RWPE1 (cell line): ENCODE measurements around the gene ADAM12.

ENCODE experiments used
- CTCF ChIA-PET: fragments of 350-600 bp; sonication (Branson Sonifier 250); formaldehyde crosslinking; extraction: SDS; loops from one replicate; lab custom pipeline; 2021; lab: Yijun Ruan, JAX
- POLR2A ChIA-PET: fragments of 400-600 bp; formaldehyde crosslinking; extraction: SDS; loops from one replicate; lab custom pipeline; 2020; ENCODE audit warnings: antibody characterized with exemption; ENCODE audit not compliant: low non-redundant PET; lab: Yijun Ruan, JAX
- DNase-seq: peaks from one replicate; pipeline ENCODE4 v3.0.0; 2012; ENCODE audit warnings: low spot score
- H3K27ac ChIP-seq: fragments of 450-650 bp; 2 replicates; pipeline ENCODE4 v1.5.1; 2017
- TF ChIP-seq, protein P1 (sequence below): fragments of 450-650 bp; conservative IDR thresholded peaks from 2 replicates; pipeline ENCODE4 v1.5.1; 2017; ENCODE audit warnings: low read depth, mild to moderate bottlenecking

The ADAM12 gene

DNA sequence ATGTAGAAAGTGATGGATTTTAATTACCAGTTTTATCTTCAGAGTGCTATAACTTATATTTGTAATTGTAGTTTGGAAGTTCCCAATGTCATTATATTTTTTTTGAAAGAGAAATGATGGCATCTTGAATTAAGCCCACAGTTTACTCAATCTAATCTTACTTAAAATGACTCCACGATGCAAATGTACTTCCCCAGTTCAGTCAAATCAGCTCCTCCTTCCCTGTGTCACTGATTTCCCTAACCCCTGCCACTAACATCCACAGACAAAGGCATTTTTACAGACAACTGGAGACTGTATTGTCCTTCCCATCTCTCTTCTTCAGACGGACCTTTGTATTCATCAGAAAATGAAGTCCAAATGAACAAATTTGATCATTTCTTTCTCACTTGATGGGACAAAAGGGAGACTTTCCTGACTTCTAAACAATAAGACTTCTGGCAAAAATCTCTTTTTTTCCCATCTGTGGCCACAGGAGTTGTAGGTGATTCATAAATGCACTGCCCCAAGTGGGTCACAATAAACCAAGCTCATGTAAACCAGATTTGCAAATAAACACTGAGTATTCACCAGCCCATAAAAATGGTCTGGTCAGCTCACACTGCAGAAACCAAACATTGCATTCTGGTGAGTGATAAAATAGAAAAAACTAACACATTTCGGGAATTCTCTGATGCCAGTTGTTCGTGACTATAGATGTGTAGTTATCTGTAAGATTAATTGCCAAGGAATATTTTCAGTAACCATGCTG lies 329.0 kb downstream of the ADAM12 start:
- ChIA-PET CTCF (no interaction called here), POLR2A (no interaction called here)
- DNase-seq = no peak
- TF ChIP-seq, protein P1, sequence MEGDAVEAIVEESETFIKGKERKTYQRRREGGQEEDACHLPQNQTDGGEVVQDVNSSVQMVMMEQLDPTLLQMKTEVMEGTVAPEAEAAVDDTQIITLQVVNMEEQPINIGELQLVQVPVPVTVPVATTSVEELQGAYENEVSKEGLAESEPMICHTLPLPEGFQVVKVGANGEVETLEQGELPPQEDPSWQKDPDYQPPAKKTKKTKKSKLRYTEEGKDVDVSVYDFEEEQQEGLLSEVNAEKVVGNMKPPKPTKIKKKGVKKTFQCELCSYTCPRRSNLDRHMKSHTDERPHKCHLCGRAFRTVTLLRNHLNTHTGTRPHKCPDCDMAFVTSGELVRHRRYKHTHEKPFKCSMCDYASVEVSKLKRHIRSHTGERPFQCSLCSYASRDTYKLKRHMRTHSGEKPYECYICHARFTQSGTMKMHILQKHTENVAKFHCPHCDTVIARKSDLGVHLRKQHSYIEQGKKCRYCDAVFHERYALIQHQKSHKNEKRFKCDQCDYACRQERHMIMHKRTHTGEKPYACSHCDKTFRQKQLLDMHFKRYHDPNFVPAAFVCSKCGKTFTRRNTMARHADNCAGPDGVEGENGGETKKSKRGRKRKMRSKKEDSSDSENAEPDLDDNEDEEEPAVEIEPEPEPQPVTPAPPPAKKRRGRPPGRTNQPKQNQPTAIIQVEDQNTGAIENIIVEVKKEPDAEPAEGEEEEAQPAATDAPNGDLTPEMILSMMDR = no peak
- no peak overlapping the region for H3K27ac ChIP-seq

DNA sequence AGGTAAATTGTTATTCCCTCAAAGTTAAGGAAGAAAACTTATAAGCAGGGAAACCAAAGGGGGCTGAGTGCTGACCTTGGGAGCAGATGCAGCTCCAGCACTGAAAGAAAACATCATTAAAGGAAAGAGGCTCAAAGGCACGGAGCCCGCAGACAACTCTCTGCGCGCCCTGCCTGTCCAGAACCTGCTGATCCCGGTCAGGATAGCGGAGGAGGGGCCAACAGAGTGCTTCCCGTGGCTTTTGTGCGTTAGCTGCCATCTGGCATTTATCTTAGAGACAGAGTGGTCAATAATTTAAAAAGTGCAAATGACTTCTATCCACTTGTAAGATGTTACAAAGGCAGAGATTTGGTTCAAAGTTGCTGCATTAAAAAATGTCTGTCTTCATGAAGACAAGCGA lies 329.8 kb downstream of the ADAM12 start:
- CTCF ChIA-PET = no interaction called here
- TF ChIP-seq, protein P1 = no peak
- POLR2A ChIA-PET = no interaction called here
- no peak overlapping the region for H3K27ac ChIP-seq
- no peak for DNase-seq

DNA sequence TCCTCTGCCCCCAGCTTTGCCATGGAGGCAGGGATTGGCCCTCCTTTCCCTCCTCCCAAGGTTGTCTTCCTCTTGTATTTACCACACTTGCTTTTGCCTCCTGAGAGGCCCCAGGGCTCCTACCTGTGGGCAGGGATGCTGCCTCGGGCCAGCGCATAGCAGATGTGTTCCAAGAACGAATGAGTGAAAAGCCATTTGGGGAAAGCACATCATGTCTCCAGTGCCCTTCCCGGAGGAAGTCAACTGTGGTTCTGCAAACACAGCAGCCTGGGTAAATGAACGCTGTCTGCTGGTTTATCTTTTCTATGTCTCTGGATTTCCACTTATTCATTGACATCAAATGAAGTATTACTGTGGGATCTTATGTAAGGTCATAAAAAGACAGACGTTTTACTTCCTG lies 330.2 kb downstream of the ADAM12 start:
- POLR2A ChIA-PET = no interaction called here
- H3K27ac ChIP-seq = no peak overlapping the region
- TF ChIP-seq, protein P1 = no peak
- DNase-seq = no peak
- CTCF ChIA-PET = interaction anchor here (0.6 kb wide), 1 partner anchor 252 kb away, joined by 4 read pairs; no protein-coding TSS in a partner anchor

DNA sequence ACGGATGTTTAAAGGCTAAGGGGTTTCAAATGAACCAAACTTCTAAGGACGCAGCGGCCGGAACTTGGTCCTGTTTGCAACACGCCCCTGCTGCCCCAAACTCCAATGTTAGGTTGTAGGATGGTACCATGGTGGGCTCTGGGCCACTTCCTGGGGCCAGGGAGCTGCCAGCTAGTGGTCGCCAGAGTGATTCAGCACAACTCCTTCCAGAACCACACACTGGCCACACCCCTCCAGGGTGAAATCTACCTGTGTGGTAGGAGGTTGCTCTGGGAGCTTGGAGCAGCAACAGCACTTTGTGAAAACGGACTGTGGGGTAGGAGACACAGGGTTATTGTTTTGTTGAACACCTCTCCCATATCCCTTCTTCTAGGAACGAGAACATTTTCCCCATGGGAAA lies 330.8 kb downstream of the ADAM12 start:
- TF ChIP-seq, protein P1 = no peak
- H3K27ac ChIP-seq = no peak overlapping the region
- ChIA-PET POLR2A (no interaction called here), CTCF (interaction anchor here (0.6 kb wide), 1 partner anchor 251 kb away, joined by 4 read pairs; no protein-coding TSS in a partner anchor)
- no peak for DNase-seq

DNA sequence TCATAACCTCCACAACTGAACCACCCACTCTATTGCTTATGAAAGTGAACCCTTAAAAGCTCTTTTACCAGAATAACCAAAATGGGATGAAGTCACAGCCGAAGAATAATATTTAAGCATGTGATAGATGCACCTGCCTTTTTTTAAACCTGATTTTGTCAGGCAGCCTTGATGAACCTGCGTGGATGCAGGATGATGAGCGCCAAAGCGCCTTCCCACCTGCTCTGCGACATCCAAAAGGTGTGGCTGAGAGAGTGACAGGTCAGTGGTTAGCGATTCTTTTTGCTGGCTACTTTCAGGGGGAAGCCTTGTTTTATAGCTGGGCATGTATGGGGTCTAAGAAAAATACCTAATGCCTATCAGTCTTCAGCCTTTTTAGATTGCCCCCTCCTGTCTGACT lies 334.1 kb downstream of the ADAM12 start:
- TF ChIP-seq, protein P1 = no peak
- ChIA-PET CTCF (no interaction called here), POLR2A (no interaction called here)

DNA sequence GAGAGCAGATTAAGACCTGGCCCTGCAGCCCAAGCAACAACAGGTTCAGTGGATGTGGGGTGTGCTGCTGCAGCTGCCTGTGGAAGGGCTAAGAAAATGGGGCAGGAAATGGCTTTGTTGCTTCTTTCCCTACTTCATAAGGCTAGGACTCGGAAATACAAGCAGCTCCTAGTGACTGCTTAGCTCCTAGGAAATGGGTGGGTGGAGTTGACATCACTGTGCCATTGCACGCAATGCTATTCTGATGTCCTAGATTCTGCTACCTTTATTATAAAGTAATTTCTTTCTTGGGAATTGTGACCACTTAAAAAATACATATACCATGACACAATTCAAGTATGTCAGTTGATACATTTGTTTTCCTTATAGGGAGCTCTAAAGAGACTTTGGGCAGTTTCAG lies 336.1 kb downstream of the ADAM12 start:
- no peak for DNase-seq
- TF ChIP-seq, protein P1 = no peak
- CTCF ChIA-PET = interaction anchor here (0.6 kb wide), 1 partner anchor 105 kb away, joined by 4 read pairs; no protein-coding TSS in a partner anchor
- POLR2A ChIA-PET = no interaction called here
- no peak overlapping the region for H3K27ac ChIP-seq

More for the DNA sequence above, 334.1 kb downstream of the ADAM12 start:
- DNase-seq = no peak
- no peak overlapping the region for H3K27ac ChIP-seq
